ENCODE data around the gene FAM98A. TPM values are rescaled to one million over a fixed set of nuclear protein-coding genes. Genes with fewer than 3 reads are reported as not detected.

FAM98A gene
- total RNA-seq, 1 donor from 2014 or later: 19.3 TPM

DNA sequence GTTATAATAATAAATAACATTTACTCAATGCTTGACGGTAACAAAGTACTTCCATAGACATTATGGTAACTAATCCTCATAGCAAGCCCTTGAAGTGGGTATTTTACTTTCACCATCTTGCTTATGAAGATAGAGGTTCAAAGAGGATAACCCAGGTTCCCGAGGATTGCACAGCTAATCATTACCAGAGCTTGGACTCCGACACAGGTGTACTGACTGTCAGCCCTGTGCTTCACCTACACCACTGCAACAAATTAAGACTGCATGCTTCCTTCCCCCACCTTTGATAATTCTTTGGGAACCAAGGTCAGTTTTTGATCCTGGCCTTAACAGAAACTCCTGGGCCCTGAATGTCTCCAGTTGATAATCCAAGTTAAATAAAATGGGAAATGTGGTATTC lies 48.9 kb downstream of the FAM98A start:
- Histone ChIP-seq H3K9me3 (ENCODE audit: control insufficient read depth in 3 of 3, low read length in 3 of 3) (no peaks in the 10 kb centered on the region), H3K27ac (ENCODE audit: low read depth, low read length) (no peak overlapping the region), H3K4me1 (ENCODE audit: control insufficient read depth in 3 of 3, insufficient read depth in 3 of 3, low read length in 3 of 3) (no peaks in the 10 kb centered on the region), H3K9ac (ENCODE audit: low read depth in 1 of 3, low read length in 3 of 3) (no peak overlapping the region), H3K36me3 (ENCODE audit: control insufficient read depth in 3 of 3, insufficient read depth in 3 of 3, low read length in 3 of 3) (peaks cover 19 to 28% (median 21%) of the 10 kb centered on the region in 3 donors), H3K4me3 (ENCODE audit: low read length in 3 of 3) (no peak overlapping the region), H3K27me3 (ENCODE audit: control insufficient read depth in 3 of 3, insufficient read depth in 3 of 3, low read length in 3 of 3) (no peaks in the 10 kb centered on the region)

DNA sequence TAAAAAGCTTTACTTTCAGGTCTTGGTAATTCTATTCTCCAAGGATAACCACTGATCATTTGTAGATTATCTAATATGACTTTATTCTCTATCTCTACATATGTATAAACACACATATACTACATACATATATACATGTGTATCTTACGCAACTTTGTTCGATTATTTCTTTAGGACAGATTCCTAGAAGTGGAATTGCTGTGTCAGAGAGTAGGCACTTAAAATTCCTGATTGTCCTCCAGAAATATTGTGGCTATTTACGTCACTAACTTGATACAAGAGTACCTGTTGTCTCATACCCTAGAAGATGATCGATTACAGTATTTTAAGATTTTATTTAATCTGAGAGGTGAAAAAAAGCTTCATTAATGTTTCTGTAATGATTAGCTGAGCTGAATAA lies 57.9 kb downstream of the FAM98A start:
- Histone ChIP-seq H3K27ac (ENCODE audit: low read depth, low read length) (no peak overlapping the region), H3K27me3 (ENCODE audit: control insufficient read depth in 3 of 3, insufficient read depth in 3 of 3, low read length in 3 of 3) (no peaks in the 10 kb centered on the region), H3K36me3 (ENCODE audit: control insufficient read depth in 3 of 3, insufficient read depth in 3 of 3, low read length in 3 of 3) (peaks cover 4 to 11% (median 9%) of the 10 kb centered on the region in 3 donors), H3K9ac (ENCODE audit: low read depth in 1 of 3, low read length in 3 of 3) (no peak overlapping the region), H3K4me3 (ENCODE audit: low read length in 3 of 3) (no peak overlapping the region), H3K9me3 (ENCODE audit: control insufficient read depth in 3 of 3, low read length in 3 of 3) (no peaks in the 10 kb centered on the region), H3K4me1 (ENCODE audit: control insufficient read depth in 3 of 3, insufficient read depth in 3 of 3, low read length in 3 of 3) (peaks cover 0 to 4% (median 0%) of the 10 kb centered on the region in 3 donors)

DNA sequence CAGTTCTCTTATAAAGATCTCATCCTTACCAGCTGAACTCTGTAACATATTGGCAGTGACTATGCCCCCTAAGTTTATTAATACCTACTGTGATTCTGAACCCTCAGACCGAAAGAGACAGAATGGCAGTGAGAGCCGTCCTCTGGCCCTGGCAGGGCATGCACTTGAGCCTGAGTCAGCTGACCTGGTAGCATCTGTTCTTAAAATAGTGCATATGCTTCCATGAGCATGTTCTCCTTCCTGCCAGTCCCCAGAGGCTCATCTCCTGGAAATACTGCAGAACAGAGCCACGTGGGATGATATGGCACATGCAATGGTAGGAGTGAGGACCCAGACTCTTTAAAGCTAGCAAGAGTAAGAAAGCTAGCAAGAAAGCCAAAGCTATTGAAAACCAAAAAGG lies 63.7 kb downstream of the FAM98A start:
- H3K27ac ChIP-seq (ENCODE audit: low read depth, low read length): peak overlapping the region; percentile 70
- no peak overlapping the region for H3K4me3 ChIP-seq (ENCODE audit: low read length in 3 of 3)
- H3K27me3 ChIP-seq (ENCODE audit: control insufficient read depth in 3 of 3, insufficient read depth in 3 of 3, low read length in 3 of 3): no peaks in the 10 kb centered on the region
- peaks cover 3 to 14% (median 9%) of the 10 kb centered on the region in 3 donors for H3K36me3 ChIP-seq (ENCODE audit: control insufficient read depth in 3 of 3, insufficient read depth in 3 of 3, low read length in 3 of 3)
- peaks cover 17 to 32% (median 32%) of the 10 kb centered on the region in 3 donors for H3K4me1 ChIP-seq (ENCODE audit: control insufficient read depth in 3 of 3, insufficient read depth in 3 of 3, low read length in 3 of 3)
- no peak overlapping the region for H3K9ac ChIP-seq (ENCODE audit: low read depth in 1 of 3, low read length in 3 of 3)
- no peaks in the 10 kb centered on the region for H3K9me3 ChIP-seq (ENCODE audit: control insufficient read depth in 3 of 3, low read length in 3 of 3)

Small RNAs within 50 kb of the gene (small RNA-seq; reads per million reads assigned to genes)
- not detected for gene ATP6V0E1P3

Other genes with a start within 250 kb of the FAM98A start
- gene RASGRP3, start 122.7 kb downstream of the FAM98A start, total RNA-seq: 49.1 TPM

All from skeletal muscle tissue (tissue), 5 donors.